Kidney epithelial cell (primary cell): ENCODE data around the gene APC2. TPM values are rescaled to one million over a fixed set of nuclear protein-coding genes. Genes with fewer than 3 reads are reported as not detected.

Experiments
- DNase-seq: peaks from one replicate; pipeline ENCODE4 v3.0.0-alpha.2; 2010; ENCODE audit warnings: low read depth
- H3K27me3 ChIP-seq: 2 replicates; pipeline ENCODE4 v1.6.0; 2011; ENCODE audit warnings: low read length; ENCODE audit not compliant: control insufficient read depth, insufficient read depth
- H3K36me3 ChIP-seq: 2 replicates; pipeline ENCODE4 v1.5.1; 2011; ENCODE audit warnings: low read length; ENCODE audit not compliant: control insufficient read depth, insufficient read depth
- H3K4me3 ChIP-seq: 2 replicates; pipeline ENCODE4 v1.5.1; 2011; ENCODE audit warnings: low read depth, mild to moderate bottlenecking, control low read depth, low read length
- CTCF ChIP-seq: IDR thresholded peaks from 2 replicates; pipeline ENCODE4 v1.5.1; 2011; ENCODE audit warnings: mild to moderate bottlenecking, moderate library complexity, low read length, control low read depth, inconsistent platforms; ENCODE audit not compliant: insufficient read depth, poor library complexity, severe bottlenecking
- total RNA-seq: library from RNA; depleted of rRNA; stranded (reverse); fragments of >200 nt; gene quantifications from 2 replicates; pipeline ENCODE4 v1.2.3, GENCODE V29; 2015

Gene APC2
- total RNA-seq, 1 donor from 2014 or later: not detected

DNA sequence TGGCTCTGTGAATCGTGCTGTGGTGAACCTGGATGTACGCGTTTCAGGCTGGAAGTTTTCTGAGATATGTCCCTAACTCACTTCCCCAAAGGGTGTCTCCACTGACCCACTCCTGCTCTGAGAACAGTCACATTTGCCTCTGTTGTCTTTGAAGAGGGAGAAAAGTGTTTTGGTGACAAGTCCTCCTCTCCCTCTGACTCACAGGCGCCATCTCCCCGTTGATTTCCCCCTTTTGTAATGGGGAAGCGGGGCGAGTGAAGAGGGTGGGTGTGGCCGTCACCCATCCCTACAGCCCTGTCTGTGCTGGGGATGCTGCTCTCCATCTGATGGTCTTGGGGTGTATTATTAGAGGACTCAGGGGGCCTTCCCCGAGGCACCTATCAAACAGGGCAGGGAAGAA, 9.6 kb downstream of the APC2 start:
- Histone ChIP-seq H3K36me3 (no peaks in the 10 kb centered on the region), H3K4me3 (no peak overlapping the region), H3K27me3 (peaks cover 38% of the 10 kb centered on the region)
- DNase-seq: no peak
- no peak for TF ChIP-seq CTCF

- Histone ChIP-seq H3K4me3 (no peak overlapping the region), H3K27me3 (peaks cover 38% of the 10 kb centered on the region), H3K36me3 (no peaks in the 10 kb centered on the region)
- no peak for DNase-seq
- no peak for TF ChIP-seq CTCF
Observed at GRCh38 chr19:1460033-1460995, 10.4 kb downstream of the APC2 start.

GRCh38 chr19:1461862-1462261, 11.9 kb downstream of the APC2 start:
- peaks cover 38% of the 10 kb centered on the region for H3K27me3 ChIP-seq
- no peak for TF ChIP-seq CTCF
- no peaks in the 10 kb centered on the region for H3K36me3 ChIP-seq
- no peak overlapping the region for H3K4me3 ChIP-seq
- no peak for DNase-seq

DNA sequence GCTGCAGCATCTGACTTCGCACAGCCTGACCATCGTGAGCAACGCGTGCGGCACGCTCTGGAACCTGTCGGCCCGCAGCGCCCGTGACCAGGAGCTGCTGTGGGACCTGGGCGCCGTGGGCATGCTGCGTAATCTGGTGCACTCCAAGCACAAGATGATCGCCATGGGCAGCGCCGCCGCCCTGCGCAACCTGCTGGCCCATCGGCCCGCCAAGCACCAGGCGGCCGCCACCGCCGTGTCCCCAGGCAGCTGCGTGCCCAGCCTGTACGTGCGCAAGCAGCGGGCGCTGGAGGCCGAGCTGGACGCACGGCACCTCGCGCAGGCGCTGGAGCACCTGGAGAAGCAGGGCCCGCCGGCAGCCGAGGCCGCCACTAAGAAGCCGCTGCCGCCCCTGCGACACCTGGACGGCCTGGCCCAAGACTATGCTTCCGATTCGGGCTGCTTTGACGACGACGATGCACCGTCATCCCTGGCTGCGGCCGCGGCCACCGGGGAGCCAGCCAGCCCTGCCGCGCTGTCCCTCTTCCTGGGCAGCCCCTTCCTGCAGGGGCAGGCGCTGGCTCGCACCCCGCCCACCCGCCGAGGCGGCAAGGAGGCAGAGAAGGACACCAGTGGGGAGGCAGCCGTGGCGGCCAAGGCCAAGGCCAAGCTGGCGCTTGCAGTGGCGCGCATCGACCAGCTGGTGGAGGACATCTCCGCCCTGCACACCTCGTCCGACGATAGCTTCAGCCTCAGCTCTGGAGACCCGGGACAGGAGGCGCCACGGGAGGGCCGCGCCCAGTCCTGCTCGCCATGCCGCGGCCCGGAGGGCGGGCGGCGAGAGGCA, 15.5 kb downstream of the APC2 start:
- DNase-seq: no peak
- Histone ChIP-seq H3K27me3 (peaks cover 49% of the 10 kb centered on the region), H3K4me3 (no peak overlapping the region), H3K36me3 (no peaks in the 10 kb centered on the region)
- TF ChIP-seq CTCF: peak; percentile 61

DNA sequence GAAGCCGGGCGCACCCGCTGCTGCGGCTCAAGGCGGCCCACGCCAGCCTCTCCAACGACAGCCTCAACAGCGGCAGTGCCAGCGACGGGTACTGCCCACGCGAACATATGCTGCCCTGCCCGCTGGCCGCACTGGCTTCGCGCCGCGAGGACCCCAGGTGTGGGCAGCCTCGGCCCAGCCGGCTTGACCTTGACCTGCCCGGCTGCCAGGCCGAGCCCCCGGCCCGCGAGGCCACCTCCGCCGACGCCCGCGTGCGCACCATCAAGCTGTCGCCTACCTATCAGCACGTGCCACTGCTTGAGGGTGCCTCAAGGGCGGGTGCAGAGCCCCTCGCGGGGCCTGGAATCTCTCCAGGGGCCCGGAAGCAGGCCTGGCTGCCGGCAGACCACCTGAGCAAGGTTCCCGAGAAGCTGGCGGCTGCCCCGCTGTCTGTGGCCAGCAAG, 16.1 kb downstream of the APC2 start:
- TF ChIP-seq CTCF: no peak
- no peak for DNase-seq
- no peaks in the 10 kb centered on the region for H3K36me3 ChIP-seq
- peaks cover 56% of the 10 kb centered on the region for H3K27me3 ChIP-seq
- H3K4me3 ChIP-seq: no peak overlapping the region
